Measurements from ENCODE around the gene AFTPH.

AFTPH gene

DNA sequence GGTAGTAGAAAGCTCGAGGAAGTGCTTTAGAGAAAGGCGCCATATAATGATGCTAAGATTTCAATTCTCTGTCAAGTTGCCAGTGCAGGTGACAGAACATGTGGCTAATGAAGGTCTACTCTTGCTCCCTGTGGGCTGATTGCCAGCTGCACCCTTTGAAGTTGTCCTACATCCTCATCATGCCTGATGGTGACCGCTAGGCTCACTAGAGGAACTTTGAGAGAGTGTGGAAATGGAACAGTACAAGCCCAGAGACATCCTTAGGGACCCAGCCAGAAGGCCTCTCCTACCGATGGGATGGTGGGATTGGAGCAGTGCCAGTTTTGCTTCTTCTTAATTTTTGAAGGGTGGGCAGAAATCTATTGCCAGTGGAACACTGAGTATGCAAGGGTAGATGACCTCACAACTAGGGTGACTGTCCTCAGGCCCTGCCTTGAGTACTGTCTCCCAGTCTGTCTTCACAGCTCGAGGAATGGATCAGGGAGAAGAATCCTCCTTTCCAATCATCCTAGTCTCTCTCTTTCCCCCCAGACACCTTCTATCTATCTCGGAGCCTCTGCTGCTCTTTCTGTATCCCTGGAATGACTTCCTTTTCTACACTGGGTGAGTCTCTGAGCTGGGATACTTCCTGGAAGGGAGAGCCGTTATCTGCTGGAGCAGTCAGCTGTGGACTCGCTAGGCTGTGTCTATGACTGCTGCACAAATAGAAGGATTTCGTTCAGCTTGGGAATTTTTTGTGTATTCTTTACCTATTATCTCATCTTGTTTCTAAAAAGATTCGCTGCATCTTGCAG lies 36.7 kb upstream of the AFTPH start:
- TF ChIP-seq GATA1 (IDR thresholded peaks at IDR 0.05; ENCODE audit: low read depth, low read length), result no peak
- no peak for TF ChIP-seq POLR2A (IDR thresholded peaks at IDR 0.05; ENCODE audit: low read length)
- DNase-seq, result no peak

DNA sequence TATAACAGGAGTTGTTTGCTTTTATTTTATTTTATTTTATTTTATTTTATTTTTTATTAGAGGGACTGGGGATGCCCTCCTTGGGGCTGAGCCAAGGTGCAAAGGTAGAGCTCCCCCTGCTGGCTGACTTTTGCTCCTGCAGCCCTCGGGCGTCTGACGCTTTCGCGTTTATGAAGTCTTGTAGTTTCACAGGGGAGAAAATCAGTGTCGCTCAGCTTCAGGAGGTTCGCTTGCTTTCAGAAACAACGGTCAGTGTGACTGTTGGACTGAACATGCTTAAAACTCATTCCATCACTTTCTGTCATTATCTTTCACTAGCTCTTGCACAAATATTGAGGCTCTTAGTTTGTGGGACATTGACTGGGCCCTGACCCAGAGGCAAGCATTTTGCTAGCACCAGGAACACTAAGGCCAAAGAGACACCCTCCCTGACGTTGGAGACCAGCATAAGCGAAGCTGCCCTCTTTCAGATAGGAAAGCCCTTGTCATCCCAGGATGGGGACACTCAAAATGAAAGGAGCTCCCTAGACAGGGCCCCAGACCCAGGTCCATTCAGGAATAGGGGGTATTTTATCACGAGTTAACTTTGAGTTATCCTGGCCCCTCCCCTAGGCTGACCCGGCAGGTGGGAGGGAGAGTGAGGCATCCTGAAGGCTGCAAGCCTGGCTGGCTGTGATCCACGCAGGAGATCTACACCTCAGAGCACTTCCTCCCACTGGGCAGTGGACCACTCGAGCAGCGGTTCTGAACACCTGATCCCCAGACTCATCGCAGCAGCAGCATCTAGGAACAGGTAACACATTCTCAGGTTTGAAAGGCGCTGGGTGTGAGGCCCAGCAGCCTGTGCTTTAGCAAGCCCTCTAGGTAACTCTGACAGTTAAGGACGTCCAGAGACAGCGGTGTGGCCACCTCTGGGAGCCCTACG lies 35.8 kb upstream of the AFTPH start:
- peak; percentile 55 to 78 for DNase-seq
- no peak for TF ChIP-seq GATA1 (IDR thresholded peaks at IDR 0.05; ENCODE audit: low read depth, low read length)
- no peak for TF ChIP-seq POLR2A (IDR thresholded peaks at IDR 0.05; ENCODE audit: low read length)

DNA sequence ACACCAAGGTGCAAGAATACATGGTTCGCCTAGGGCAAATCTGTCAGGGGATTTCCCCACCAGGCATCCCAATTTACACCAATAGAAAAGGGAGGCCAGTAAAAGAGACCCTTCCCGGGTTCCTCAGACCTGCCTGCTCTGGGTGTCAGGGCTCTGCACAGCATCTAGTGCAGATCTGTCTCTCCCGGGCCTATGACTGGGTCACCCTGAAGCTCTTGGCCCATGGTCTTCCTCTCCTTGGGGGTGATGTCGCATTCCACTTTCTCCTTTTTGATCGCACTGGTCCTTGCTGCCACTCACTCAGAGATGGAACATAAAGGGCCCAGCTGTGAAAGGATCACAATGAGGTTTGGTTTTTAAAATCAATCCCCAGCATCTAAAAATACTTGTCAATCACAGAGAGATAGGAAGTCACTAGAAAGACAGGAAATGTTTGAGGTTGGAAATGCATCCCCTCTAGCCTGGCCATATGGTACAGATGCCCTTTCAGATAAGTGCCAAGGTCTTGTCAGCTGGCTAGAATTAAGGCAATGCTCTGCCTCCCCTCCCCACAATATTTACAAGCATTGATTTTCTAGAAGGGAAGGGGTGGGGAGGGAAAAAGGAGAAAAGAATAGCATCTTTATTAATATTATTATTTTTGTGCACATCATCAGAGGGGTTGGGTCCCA lies 34.9 kb upstream of the AFTPH start:
- no peak for DNase-seq
- no peak for TF ChIP-seq POLR2A (IDR thresholded peaks at IDR 0.05; ENCODE audit: low read length)
- TF ChIP-seq GATA1 (IDR thresholded peaks at IDR 0.05; ENCODE audit: low read depth, low read length), result no peak

DNA sequence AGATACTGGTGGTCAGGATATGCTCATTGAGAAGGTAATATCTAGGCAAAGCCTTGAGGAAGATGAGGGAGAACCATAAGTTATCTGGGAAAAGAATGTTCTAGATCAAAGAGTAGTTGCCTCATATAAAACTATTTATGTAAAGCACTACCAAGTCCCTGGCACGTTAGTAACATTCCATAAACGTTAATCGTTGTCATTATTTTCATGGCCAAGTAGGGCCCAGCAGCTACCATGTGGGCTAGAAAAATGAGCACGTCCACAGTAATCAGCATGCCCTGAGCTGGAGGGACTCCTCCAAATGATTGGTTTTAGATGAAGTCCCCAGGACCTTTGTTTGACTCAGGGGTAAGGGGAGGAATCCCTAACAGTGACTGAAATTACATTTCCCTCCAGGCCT lies 32.7 kb upstream of the AFTPH start:
- no peak for DNase-seq
- TF ChIP-seq GATA1 (IDR thresholded peaks at IDR 0.05; ENCODE audit: low read depth, low read length) (no peak), POLR2A (IDR thresholded peaks at IDR 0.05; ENCODE audit: low read length) (no peak)

DNA sequence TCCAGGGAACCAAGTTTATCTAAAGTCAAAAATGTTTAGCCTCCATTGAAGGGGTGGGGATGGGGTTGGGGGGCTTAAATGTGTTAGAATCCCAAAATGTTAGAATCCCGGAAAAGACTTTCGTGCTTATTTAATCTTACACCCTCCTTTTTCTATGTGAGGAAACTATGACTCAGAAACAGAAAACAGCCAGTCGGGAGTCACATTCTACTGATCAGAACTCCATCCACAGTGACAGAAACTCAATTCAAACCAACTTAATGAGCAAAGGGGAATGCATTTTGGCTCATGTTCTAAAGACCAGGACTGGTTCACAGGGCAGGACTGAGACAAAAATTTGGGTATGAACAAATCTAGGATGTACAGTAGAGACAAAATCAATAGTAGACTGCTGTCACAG lies 31.9 kb upstream of the AFTPH start:
- TF ChIP-seq POLR2A (IDR thresholded peaks at IDR 0.05; ENCODE audit: low read length) (no peak), GATA1 (IDR thresholded peaks at IDR 0.05; ENCODE audit: low read depth, low read length) (no peak)
- no peak for DNase-seq

DNA sequence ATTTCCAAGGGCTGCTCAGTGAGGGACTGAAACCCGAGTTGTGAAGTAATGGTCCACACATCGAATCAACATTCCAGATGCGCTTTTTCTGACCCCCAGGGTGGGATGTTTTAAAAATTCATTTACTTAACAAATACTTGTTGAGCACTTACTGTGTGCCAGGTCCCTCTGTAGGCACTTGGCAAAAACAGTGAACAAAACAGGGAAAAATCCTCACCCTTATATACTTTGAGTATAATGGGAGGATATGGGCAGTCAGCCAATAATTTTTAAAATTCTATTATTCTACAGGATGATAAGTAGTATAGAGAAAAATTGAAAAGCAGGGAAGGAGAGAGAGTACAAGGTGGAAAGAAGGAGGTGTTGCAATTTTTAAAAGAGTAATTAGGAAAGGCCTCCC lies 31.3 kb upstream of the AFTPH start:
- no peak for TF ChIP-seq POLR2A (IDR thresholded peaks at IDR 0.05; ENCODE audit: low read length)
- no peak for TF ChIP-seq GATA1 (IDR thresholded peaks at IDR 0.05; ENCODE audit: low read depth, low read length)
- no peak for DNase-seq

DNA sequence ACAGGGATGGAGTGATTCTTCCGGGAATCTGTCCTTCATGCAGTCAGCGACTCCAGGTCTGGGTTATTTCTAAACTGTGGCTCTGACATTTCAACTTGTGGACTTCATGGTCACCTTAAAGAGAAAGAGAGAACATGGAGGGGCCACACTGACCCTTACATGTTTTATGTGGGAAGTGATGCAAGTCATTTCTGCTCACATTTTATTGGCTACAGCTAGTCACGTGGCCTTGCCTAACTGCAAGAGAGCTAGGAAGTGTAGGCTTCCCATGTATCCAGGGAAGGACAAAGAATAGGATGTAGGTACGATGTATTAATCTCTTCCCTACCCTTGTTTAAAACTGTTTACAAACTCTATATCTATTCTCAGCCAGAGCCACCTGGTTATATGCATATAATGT lies 30.3 kb upstream of the AFTPH start:
- DNase-seq, result no peak
- no peak for TF ChIP-seq GATA1 (IDR thresholded peaks at IDR 0.05; ENCODE audit: low read depth, low read length)
- TF ChIP-seq POLR2A (IDR thresholded peaks at IDR 0.05; ENCODE audit: low read length), result no peak

DNA sequence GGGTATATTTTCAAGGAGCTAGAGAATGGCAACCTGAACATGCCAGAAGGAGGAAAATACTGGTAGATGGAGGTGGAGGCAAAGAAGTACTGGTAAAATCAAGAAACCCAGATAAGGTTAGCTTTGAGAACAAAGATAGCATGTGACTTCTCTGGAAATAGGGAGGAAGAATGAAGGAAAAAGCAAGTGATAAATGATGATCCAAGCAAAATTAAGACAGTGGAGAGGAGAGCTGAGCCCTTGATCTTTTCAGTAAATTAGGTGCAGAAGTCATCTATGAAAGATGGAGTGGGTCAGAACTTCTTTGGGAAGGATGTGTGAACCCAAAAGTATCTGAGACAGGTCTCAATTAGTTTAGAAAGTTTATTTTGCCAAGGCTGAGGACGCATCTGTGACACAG lies 25.7 kb upstream of the AFTPH start:
- DNase-seq, result no peak
- TF ChIP-seq GATA1 (IDR thresholded peaks at IDR 0.05; ENCODE audit: low read depth, low read length), result no peak
- TF ChIP-seq POLR2A (IDR thresholded peaks at IDR 0.05; ENCODE audit: low read length), result no peak

DNA sequence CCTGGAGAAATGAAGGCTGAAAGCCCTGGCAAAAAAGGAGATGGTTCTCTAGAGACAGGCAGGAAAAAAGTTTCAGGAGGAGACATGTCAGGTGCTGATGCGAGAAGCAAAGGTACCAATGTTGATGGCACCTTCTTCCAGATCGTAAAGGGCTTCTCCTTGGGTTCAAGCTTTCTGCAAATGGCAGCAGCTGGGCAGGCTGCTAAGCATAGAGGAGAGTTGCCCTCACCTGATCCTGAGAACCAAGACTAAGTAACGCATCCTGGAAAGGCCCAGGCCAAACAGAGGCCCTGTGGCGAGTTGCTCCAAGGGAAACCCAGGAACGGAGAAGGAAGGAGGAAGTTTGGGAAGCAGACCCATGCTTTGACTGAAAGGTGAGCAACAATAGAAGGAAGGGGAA lies 23.6 kb upstream of the AFTPH start:
- DNase-seq, result no peak
- no peak for TF ChIP-seq GATA1 (IDR thresholded peaks at IDR 0.05; ENCODE audit: low read depth, low read length)
- no peak for TF ChIP-seq POLR2A (IDR thresholded peaks at IDR 0.05; ENCODE audit: low read length)

DNA sequence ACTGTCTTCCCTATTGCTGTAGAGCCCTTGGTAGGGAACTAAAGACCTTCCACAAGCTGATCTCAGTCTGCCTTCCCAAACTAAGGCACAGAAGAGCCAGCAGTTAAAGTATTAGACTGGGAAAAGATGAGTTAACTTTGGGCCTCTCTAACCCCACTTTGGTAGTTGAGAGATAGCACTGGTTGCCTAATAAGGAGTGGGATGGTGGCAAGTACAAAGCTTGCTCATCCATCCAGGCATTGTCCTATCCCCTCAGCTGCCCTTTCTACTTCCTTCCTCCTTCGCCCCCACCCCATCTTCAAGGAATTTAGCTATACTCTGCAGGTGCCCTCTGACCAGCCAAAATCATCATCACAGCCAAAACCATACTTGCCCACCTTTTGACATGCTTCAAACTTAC lies 22.2 kb upstream of the AFTPH start:
- TF ChIP-seq GATA1 (IDR thresholded peaks at IDR 0.05; ENCODE audit: low read depth, low read length) (no peak), POLR2A (IDR thresholded peaks at IDR 0.05; ENCODE audit: low read length) (no peak)

DNA sequence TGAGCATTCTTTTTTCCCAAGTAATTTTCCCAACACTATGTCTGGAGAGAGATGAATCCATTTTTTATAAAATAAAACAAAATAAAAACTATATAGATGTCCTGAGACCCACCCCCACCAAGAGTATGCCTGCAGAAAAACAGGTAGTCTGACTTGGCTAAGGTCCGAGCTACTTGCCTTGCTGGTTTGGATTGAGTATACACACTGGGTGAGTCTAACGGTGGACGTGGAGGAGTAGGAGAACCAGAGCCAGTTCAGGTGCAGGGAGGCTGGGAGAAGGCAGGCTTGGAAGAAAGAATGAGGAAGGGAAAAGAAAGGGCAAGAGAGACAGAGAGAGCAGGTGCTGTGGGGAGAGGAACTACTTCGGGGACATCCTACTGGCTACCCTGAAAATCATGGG lies 21.3 kb upstream of the AFTPH start:
- DNase-seq, result no peak
- TF ChIP-seq POLR2A (IDR thresholded peaks at IDR 0.05; ENCODE audit: low read length), result no peak
- no peak for TF ChIP-seq GATA1 (IDR thresholded peaks at IDR 0.05; ENCODE audit: low read depth, low read length)

More for the DNA sequence above, 22.2 kb upstream of the AFTPH start:
- DNase-seq, result no peak

DNA sequence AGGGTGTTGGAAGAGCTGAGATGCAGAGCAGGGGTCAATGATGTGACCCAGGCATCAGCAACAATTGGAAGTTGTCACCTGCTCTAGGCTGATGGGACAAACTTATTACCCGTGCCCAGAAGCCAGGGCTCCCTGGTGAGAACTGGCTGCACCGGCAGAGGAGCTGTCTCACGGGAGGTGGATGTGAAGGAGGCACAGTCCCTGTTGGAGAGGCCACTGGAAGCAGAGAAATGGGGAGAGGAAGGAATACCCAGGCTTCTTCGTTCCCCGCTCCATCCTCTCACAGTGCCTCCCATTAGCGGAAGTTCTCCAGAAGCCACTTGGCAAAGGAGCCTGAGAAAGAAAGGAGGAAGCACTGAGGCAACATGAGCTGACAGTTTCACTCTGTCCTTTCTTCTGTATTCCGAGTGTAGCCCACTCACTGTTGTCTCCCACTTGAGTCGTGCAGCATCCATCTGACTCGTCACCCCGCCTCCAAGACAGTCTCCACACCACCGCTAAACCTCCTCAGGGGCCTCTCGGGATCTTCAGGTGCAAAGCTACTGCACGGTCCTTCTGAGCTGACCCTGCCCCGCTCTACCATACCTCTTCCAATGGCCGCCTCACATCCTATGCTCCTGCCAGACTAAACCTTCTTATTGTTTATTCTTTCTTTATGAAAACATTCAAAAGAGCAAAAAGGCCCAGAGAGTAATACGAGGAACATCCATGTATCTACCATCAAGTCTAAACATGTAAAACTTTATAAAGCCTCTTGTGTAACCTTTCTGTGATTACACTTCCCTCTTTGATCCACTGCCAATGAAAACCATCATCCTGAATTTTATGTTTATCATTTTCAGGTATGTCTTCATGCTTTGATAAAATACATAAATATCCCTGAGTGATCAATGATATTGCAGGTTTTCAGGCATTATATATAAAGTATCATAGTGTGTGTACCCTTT lies 19.1 kb upstream of the AFTPH start:
- no peak for DNase-seq
- no peak for TF ChIP-seq GATA1 (IDR thresholded peaks at IDR 0.05; ENCODE audit: low read depth, low read length)
- TF ChIP-seq POLR2A (IDR thresholded peaks at IDR 0.05; ENCODE audit: low read length), result no peak

DNA sequence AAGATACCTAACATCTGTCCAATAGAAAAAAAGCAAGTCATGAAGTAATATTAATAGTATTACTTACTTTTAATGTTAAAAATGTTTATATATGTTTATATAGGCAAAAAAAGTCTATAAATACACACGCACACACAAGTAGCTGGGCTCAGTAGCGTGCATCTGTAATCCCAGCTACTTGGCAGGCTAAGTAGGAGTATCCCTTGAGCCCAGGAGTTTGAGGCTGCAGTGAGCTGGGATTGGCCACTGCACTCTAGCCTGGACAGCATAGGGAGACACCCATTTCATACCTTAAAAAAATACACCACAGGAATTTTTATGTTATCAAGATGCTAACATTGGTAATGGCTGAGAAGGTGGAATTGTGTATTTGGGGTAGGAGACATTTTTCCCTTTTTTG lies 17.4 kb upstream of the AFTPH start:
- TF ChIP-seq GATA1 (IDR thresholded peaks at IDR 0.05; ENCODE audit: low read depth, low read length), result no peak
- no peak for TF ChIP-seq POLR2A (IDR thresholded peaks at IDR 0.05; ENCODE audit: low read length)
- no peak for DNase-seq
